K562 (cell line): Measurements from ENCODE around the gene CDC14B. TPM values are rescaled to one million over a fixed set of nuclear protein-coding genes. Genes with fewer than 3 reads are reported as not detected.
"Not testable (repeated sequence)": the region's sequence is repeated elsewhere in the genome, so short reads cannot be mapped to it uniquely, and the experiment has no call there.

Source experiments
- ATAC-seq: fragments of 200-7000 bp; cut with Tn5 transposase; 3 replicates; pipeline ENCODE4 v1.9.1; 2020; ENCODE audit warnings: moderate library complexity
- BruUV-seq: library from RNA; stranded (reverse); fragments of 400-500 nt; replicated peaks from 2 replicates; lab custom pipeline; 2021; lab: Mats Ljungman, UMichigan
- CTCF ChIA-PET: fragments of 300-600 bp; formaldehyde crosslinking; extraction: SDS; loops from one replicate; lab custom pipeline; 2021; ENCODE audit warnings: low intra/inter-chr PET ratio; lab: Yijun Ruan, JAX
- POLR2A ChIA-PET: fragments of 300-600, 350-650 bp; sonication (Branson Sonifier 250); formaldehyde crosslinking; extraction: SDS; loops from one replicate; lab custom pipeline; 2021; ENCODE audit warnings: antibody characterized with exemption, inconsistent platforms; lab: Yijun Ruan, JAX
- DNase-seq, 4 experiments: peaks; one replicate each; pipeline versions ENCODE4 v3.0.0 to v3.0.0-alpha.2; 2011 to 2018; ENCODE audit warnings: low spot score in 3 of 4, mixed read lengths in 3 of 4; ENCODE audit errors: extremely low read depth in 1 of 4
- FAIRE-seq: peaks from 2 replicates; lab custom pipeline; 2011; peaks lifted over from hg19 to GRCh38; lab: Jason Lieb, UNC
- H2AFZ ChIP-seq: 2 replicates; pipeline ENCODE4 v1.6.0; 2011; ENCODE audit warnings: low read depth, low read length, control low read depth, inconsistent platforms
- H3K27ac ChIP-seq: fragments of 200-600 bp; 3 replicates; pipeline ENCODE4 v1.8.0; 2011; ENCODE audit warnings: low read depth, mild to moderate bottlenecking, control low read depth, inconsistent platforms, low read length, moderate library complexity, mixed read lengths; ENCODE audit errors: extremely low read depth
- H3K27me3 ChIP-seq, 2 experiments: fragments of 300-600 bp in 1 of 2; 2 replicates in 1 of 2; 3 replicates in 1 of 2; pipeline versions ENCODE4 v1.6.0 to v1.8.0; 2011; ENCODE audit warnings: inconsistent platforms in 2 of 2, low read length in 2 of 2, mild to moderate bottlenecking in 1 of 2, mixed read lengths in 1 of 2, moderate library complexity in 1 of 2; ENCODE audit not compliant: control insufficient read depth in 2 of 2, insufficient read depth in 2 of 2
- H3K36me3 ChIP-seq: fragments of 300-600 bp; 3 replicates; pipeline ENCODE4 v1.8.0; 2011; ENCODE audit warnings: mild to moderate bottlenecking, low read length, inconsistent platforms; ENCODE audit not compliant: control insufficient read depth, insufficient read depth
- H3K4me1 ChIP-seq, 2 experiments: fragments of 200-600 bp in 1 of 2; replicated peaks in 1 of 2; 2 replicates in 1 of 2; 3 replicates in 1 of 2; pipeline versions ENCODE4 v1.5.1 to v1.8.0; 2011; ENCODE audit warnings: inconsistent platforms in 2 of 2, low read length in 2 of 2, mild to moderate bottlenecking in 1 of 2, mixed read lengths in 1 of 2, moderate library complexity in 1 of 2; ENCODE audit not compliant: control insufficient read depth in 2 of 2, insufficient read depth in 2 of 2
- H3K4me2 ChIP-seq: 2 replicates; pipeline ENCODE4 v1.6.1; 2011; ENCODE audit warnings: low read length, control low read depth, inconsistent platforms, mixed read lengths; ENCODE audit not compliant: insufficient read depth
- H3K4me3 ChIP-seq: fragments of 200-600 bp; sonication (generic), shearing (Covaris generic); 2 replicates; pipeline ENCODE4 v1.5.1; 2016; ENCODE audit warnings: control low read depth, inconsistent platforms
- H3K79me2 ChIP-seq: fragments of 200-600 bp; 3 replicates; pipeline ENCODE4 v1.8.0; 2011; ENCODE audit warnings: low read length, inconsistent platforms; ENCODE audit not compliant: control insufficient read depth, insufficient read depth
- H3K9ac ChIP-seq, 2 experiments: 2 replicates each; pipeline versions ENCODE4 v1.6.0 to v1.6.1; 2011; ENCODE audit warnings: low read depth in 2 of 2, low read length in 2 of 2, control low read depth in 1 of 2, inconsistent platforms in 1 of 2, mild to moderate bottlenecking in 1 of 2, mixed read lengths in 1 of 2; ENCODE audit not compliant: insufficient read depth in 1 of 2
- H3K9me1 ChIP-seq: one replicate; pipeline ENCODE4 v1.6.0; 2011; ENCODE audit warnings: inconsistent platforms, mild to moderate bottlenecking, low read length, moderate library complexity; ENCODE audit not compliant: control insufficient read depth, insufficient read depth
- H3K9me3 ChIP-seq: replicated peaks from 2 replicates; pipeline ENCODE4 v1.5.1; 2011; ENCODE audit warnings: low read depth, low read length, inconsistent platforms; ENCODE audit not compliant: control insufficient read depth, insufficient read depth
- H4K20me1 ChIP-seq: replicated peaks from 2 replicates; pipeline ENCODE4 v1.6.1; 2011; ENCODE audit warnings: low read length, inconsistent platforms, mixed read lengths; ENCODE audit not compliant: control insufficient read depth, insufficient read depth
- BRD9 ChIP-seq: fragments of 450-650 bp; IDR thresholded peaks from 2 replicates; pipeline ENCODE4 v1.6.1; 2018; ENCODE audit warnings: low read depth; ENCODE audit not compliant: partially characterized antibody
- CREM ChIP-seq: IDR thresholded peaks from 2 replicates; pipeline ENCODE4 v1.6.1; 2014; ENCODE audit warnings: antibody characterized with exemption, low read depth
- MEF2D ChIP-seq: conservative IDR thresholded peaks from 2 replicates; pipeline ENCODE4 v1.6.1; 2016; ENCODE audit warnings: low read depth, missing genetic modification characterization, missing compliant biosample characterization
- SMARCA4 ChIP-seq: fragments of 450-650 bp; IDR thresholded peaks from 2 replicates; pipeline ENCODE4 v1.6.1; 2016
- in situ Hi-C: fragments of 300-500 bp; cut with MboI; formaldehyde crosslinking; loops from 4 replicates; pipeline ENCODE4 v1.15.0; 2018; ENCODE audit warnings: inconsistent platforms, mixed read lengths
- intact Hi-C: fragments of 100-400 bp; cut with micrococcal nuclease; formaldehyde crosslinking; loops from 2 replicates; pipeline ENCODE4 v1.14.2; 2022
- polyA plus RNA-seq, 8 experiments: library from polyadenylated mRNA; depleted of rRNA in 4 of 8; stranded (reverse) in 5 of 8; unstranded in 3 of 8; fragments of >200 nt; fragmentation: Nextera tagmentation in 2 of 8; fragmentation: Illumina TruSeq in 1 of 8; extraction: Ambion mirVana in 2 of 8; extraction: Trizol in 1 of 8; gene quantifications; 2 replicates each; pipeline versions ENCODE4 v1.2.1 to v1.2.3, GENCODE V29; 2011 to 2014; ENCODE audit warnings: inconsistent platforms in 1 of 8, missing spikeins in 1 of 8
- total RNA-seq, 7 experiments: library from RNA; depleted of rRNA in 6 of 7; stranded (reverse); fragments of >200 nt in 6 of 7; fragmentation: Illumina TruSeq in 2 of 7; extraction: Trizol in 2 of 7; gene quantifications; 2 replicates each; pipeline versions ENCODE4 v1.2.1 to v1.2.3, GENCODE V29; 2011 to 2021; ENCODE audit warnings: low replicate concordance in 1 of 7
- TF ChIP-seq, protein P1 (sequence below), 2 experiments: fragments of 450-650 bp in 1 of 2; sonication (generic) in 1 of 2; formaldehyde crosslinking in 1 of 2; IDR thresholded peaks; 2 replicates each; pipeline versions ENCODE4 v1.7.1 to v1.9.0; 2016 to 2022; ENCODE audit warnings: inconsistent platforms in 1 of 2, mild to moderate bottlenecking in 1 of 2, missing genetic modification reagents in 1 of 2
- TF ChIP-seq, protein P2 (sequence below): fragments of 450-650 bp; formaldehyde crosslinking; IDR thresholded peaks from 2 replicates; pipeline ENCODE4 v1.4.0; 2022; ENCODE audit warnings: missing genetic modification characterization

CDC14B gene
- total and polyA plus RNA-seq, 9 of the 15 experiments (the other 6 are each of a cell fraction or from before 2014, with no cell fraction given), result 1.4 to 6.0 (median 3.8) TPM

DNA sequence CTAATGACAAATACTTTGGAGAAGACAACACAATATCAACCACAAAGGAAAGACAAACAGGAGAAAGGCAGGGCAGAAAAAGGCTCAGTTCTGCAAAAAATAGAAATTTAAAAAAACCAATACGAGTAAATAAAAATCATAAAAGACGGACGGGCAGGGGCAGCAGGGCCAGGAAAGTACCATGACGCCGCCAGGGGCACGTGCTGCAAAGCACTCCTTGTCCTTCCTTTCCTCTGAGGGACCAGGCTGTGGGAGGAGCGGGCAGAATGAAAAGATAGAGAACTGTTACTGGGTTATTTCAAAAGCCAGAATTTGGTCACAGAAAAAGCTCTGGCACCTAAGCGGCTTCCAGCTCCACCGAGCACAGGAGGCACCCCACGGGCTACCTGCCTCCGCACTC, 115.7 kb downstream of the CDC14B start (continued):
- TF ChIP-seq, protein P1, sequence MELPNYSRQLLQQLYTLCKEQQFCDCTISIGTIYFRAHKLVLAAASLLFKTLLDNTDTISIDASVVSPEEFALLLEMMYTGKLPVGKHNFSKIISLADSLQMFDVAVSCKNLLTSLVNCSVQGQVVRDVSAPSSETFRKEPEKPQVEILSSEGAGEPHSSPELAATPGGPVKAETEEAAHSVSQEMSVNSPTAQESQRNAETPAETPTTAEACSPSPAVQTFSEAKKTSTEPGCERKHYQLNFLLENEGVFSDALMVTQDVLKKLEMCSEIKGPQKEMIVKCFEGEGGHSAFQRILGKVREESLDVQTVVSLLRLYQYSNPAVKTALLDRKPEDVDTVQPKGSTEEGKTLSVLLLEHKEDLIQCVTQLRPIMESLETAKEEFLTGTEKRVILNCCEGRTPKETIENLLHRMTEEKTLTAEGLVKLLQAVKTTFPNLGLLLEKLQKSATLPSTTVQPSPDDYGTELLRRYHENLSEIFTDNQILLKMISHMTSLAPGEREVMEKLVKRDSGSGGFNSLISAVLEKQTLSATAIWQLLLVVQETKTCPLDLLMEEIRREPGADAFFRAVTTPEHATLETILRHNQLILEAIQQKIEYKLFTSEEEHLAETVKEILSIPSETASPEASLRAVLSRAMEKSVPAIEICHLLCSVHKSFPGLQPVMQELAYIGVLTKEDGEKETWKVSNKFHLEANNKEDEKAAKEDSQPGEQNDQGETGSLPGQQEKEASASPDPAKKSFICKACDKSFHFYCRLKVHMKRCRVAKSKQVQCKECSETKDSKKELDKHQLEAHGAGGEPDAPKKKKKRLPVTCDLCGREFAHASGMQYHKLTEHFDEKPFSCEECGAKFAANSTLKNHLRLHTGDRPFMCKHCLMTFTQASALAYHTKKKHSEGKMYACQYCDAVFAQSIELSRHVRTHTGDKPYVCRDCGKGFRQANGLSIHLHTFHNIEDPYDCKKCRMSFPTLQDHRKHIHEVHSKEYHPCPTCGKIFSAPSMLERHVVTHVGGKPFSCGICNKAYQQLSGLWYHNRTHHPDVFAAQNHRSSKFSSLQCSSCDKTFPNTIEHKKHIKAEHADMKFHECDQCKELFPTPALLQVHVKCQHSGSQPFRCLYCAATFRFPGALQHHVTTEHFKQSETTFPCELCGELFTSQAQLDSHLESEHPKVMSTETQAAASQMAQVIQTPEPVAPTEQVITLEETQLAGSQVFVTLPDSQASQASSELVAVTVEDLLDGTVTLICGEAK (IDR thresholded peaks at IDR 0.05), result no peak
- TF ChIP-seq, protein P1 (CRISPR knock-in tag; IDR thresholded peaks at IDR 0.05), result no peak
- TF ChIP-seq, protein P2, sequence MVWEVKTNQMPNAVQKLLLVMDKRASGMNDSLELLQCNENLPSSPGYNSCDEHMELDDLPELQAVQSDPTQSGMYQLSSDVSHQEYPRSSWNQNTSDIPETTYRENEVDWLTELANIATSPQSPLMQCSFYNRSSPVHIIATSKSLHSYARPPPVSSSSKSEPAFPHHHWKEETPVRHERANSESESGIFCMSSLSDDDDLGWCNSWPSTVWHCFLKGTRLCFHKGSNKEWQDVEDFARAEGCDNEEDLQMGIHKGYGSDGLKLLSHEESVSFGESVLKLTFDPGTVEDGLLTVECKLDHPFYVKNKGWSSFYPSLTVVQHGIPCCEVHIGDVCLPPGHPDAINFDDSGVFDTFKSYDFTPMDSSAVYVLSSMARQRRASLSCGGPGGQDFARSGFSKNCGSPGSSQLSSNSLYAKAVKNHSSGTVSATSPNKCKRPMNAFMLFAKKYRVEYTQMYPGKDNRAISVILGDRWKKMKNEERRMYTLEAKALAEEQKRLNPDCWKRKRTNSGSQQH (CRISPR knock-in tag), result no peak
- TF ChIP-seq BRD9 (no peak), CREM (no peak), MEF2D (tag) (no peak), SMARCA4 (no peak)

DNA sequence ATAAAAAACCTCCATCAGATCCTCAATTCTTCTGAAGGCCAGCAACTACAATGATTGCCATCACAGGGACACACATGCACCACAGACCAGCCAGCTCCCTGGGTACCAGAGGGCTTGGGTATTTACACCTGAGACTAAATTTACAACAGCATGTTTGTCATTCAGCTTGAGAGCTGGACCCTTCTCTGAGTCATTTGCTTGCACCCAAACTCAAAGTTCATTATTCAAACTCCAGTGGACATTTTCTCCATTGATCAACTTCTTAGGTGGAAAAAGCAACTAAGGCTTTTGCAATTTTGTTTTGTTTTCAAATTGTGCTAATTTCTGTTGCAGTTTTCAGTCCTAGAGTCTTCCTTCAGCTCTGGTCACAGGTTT, 116.3 kb downstream of the CDC14B start:
- ChIA-PET CTCF (interaction anchor here (0.7 kb wide), 1 partner anchor 119 kb away, joined by 4 read pairs; no protein-coding TSS in a partner anchor), POLR2A (interaction anchor here (0.8 kb wide), 1 partner anchor 19 kb away, joined by 3 read pairs; no protein-coding TSS in a partner anchor)
- H3K9me1 ChIP-seq, H2AFZ ChIP-seq, DNase-seq, BruUV-seq, ATAC-seq, in situ Hi-C loops, H3K4me3 ChIP-seq, H3K9ac ChIP-seq, H3K79me2 ChIP-seq, H3K36me3 ChIP-seq, H3K27ac ChIP-seq, H3K9me3 ChIP-seq, FAIRE-seq, H3K4me2 ChIP-seq, intact Hi-C loops, H4K20me1 ChIP-seq, H3K4me1 ChIP-seq: not testable (repeated sequence)
- peaks cover under 1 to 29% of the 10 kb centered on the region in 2 experiments for H3K27me3 ChIP-seq
